Thymus (tissue), 11 donors: ENCODE data around the gene GLTP. TPM values are rescaled to one million over a fixed set of nuclear protein-coding genes. Genes with fewer than 3 reads are reported as not detected.

ENCODE experiments used
- DNase-seq, 9 donors: peaks; one replicate each; pipeline ENCODE4 v3.0.0-alpha.2; 2013; ENCODE audit warnings: low spot score in 9 of 9, low read depth in 6 of 9, missing footprints in 1 of 9
- H3K27ac ChIP-seq, 2 donors: one replicate each; pipeline ENCODE4 v1.5.1; 2013; ENCODE audit warnings: control low read depth in 1 of 2, low read depth in 1 of 2, low read length in 1 of 2, mild to moderate bottlenecking in 1 of 2, moderate library complexity in 1 of 2
- H3K27me3 ChIP-seq, 2 donors: one replicate each; pipeline ENCODE4 v1.5.1; 2013; ENCODE audit warnings: low read length in 1 of 2; ENCODE audit not compliant: control insufficient read depth in 2 of 2, insufficient read depth in 1 of 2
- H3K36me3 ChIP-seq, 2 donors: one replicate each; pipeline ENCODE4 v1.5.1; 2013; ENCODE audit warnings: low read length in 1 of 2, mild to moderate bottlenecking in 1 of 2, moderate library complexity in 1 of 2; ENCODE audit not compliant: control insufficient read depth in 2 of 2, insufficient read depth in 2 of 2
- H3K4me1 ChIP-seq, 2 donors: one replicate each; pipeline ENCODE4 v1.5.1; 2013; ENCODE audit warnings: low read length in 2 of 2; ENCODE audit not compliant: control insufficient read depth in 2 of 2, insufficient read depth in 2 of 2
- H3K4me3 ChIP-seq, 2 donors: one replicate each; pipeline ENCODE4 v1.5.1; 2013; ENCODE audit warnings: low read length in 2 of 2, control low read depth in 1 of 2, mild to moderate bottlenecking in 1 of 2
- H3K9me3 ChIP-seq, 2 donors: one replicate each; pipeline ENCODE4 v1.5.1; 2013; ENCODE audit warnings: low read length in 1 of 2, mild to moderate bottlenecking in 1 of 2; ENCODE audit not compliant: control insufficient read depth in 2 of 2, insufficient read depth in 1 of 2
- WGBS: extraction: QIAGEN DNeasy Blood & Tissue Kit; methylation state at CpG from one replicate; pipeline ENCODE4 v1.1.7; 2013; 5-methylcytosine and 5-hydroxymethylcytosine counted together
- polyA plus RNA-seq: library from polyadenylated mRNA; stranded (reverse); fragments of 200-250 nt; gene quantifications from one replicate; pipeline ENCODE4 v1.2.3, GENCODE V29; 2013
- total RNA-seq: library from RNA; stranded (reverse); fragments of 120-200 nt; gene quantifications from one replicate; pipeline ENCODE4 v1.2.4, GENCODE V29; 2013
- donor health status: healthy.

Gene GLTP
- total and polyA plus RNA-seq, 2 donors = 20.7 to 78.5 TPM

- Histone ChIP-seq H3K36me3 (peaks cover 36 to 47% of the 10 kb centered on the region in 2 donors), H3K9me3 (no peaks in the 10 kb centered on the region)
- WGBS = 98% methylated on average over 17 of the region's 17 CpGs
These were observed 43.3 kb upstream of the GLTP start for GRCh38 chr12:109923481-109924245.

GRCh38 chr12:109923038-109923437, 42.7 kb upstream of the GLTP start:
- H3K4me1 ChIP-seq = no peaks in the 10 kb centered on the region
- no peak for DNase-seq
- H3K4me3 ChIP-seq = no peak overlapping the region
- H3K27ac ChIP-seq = no peak overlapping the region
- H3K36me3 ChIP-seq = peaks cover 35 to 50% of the 10 kb centered on the region in 2 donors
- H3K27me3 ChIP-seq = no peaks in the 10 kb centered on the region
- no peaks in the 10 kb centered on the region for H3K9me3 ChIP-seq
- 98% methylated on average over 5 of the region's 5 CpGs for WGBS

More at GRCh38 chr12:109923481-109924245, 43.3 kb upstream of the GLTP start:
- no peak overlapping the region for H3K27ac ChIP-seq
- H3K4me3 ChIP-seq = no peak overlapping the region
- DNase-seq = no peak
- H3K27me3 ChIP-seq = no peaks in the 10 kb centered on the region
- H3K4me1 ChIP-seq = no peaks in the 10 kb centered on the region

DNA sequence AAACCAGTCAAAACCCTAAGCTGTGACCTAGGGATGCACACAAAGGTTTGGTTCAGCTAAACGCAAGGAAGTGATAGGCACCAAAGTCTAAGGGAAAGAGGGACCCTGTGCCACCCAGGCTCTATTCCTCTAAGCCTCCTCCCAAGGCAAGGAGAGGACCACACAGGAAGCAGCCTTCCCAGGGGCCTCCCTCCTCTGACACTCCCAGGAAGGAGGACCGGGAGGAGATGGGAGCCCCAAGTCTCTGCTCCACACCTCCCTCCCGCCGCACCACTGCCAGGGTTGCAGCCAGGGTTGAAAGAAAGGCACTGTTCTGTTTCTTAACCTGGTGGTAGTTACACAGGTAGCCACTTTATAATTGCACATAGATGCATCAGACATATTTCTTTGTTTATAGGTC, 41.6 kb upstream of the GLTP start:
- no peak overlapping the region for H3K4me3 ChIP-seq
- peaks cover 43 to 60% of the 10 kb centered on the region in 2 donors for H3K36me3 ChIP-seq
- 94% methylated on average over 4 of the region's 4 CpGs for WGBS
- no peak for DNase-seq
- H3K9me3 ChIP-seq = no peaks in the 10 kb centered on the region
- H3K4me1 ChIP-seq = no peaks in the 10 kb centered on the region
- H3K27me3 ChIP-seq = no peaks in the 10 kb centered on the region
- H3K27ac ChIP-seq = no peak overlapping the region

DNA sequence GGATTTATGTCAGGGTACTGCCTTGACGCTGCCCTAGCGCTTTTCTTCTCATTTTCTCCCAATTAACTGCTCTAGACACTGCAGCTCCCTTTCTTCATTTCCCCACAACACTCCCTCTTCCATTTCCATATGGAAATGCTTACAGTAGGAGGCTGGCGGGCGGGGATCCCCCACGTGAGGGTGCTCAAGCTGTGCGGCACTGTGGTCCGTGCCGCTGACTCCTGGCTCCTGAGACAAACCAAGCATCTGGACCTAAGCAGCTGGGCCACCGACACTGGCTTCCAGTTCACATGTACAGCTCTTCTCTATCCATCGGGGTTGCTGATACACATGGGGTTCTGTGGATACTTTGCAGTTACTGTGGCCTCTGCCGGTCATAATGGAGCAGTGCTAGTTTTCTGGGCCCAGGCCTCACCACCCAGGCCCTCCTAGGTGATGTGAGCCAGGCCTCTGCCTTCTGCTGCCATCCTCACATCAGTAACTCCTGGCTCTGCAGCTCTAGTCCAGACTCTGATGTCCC, 40.0 kb upstream of the GLTP start:
- peaks cover 51 to 67% of the 10 kb centered on the region in 2 donors for H3K36me3 ChIP-seq
- no peak for DNase-seq
- no peaks in the 10 kb centered on the region for H3K27me3 ChIP-seq
- no peaks in the 10 kb centered on the region for H3K4me1 ChIP-seq
- no peak overlapping the region for H3K27ac ChIP-seq
- WGBS = 99% methylated on average over 11 of the region's 11 CpGs
- H3K9me3 ChIP-seq = no peaks in the 10 kb centered on the region
- no peak overlapping the region for H3K4me3 ChIP-seq

- H3K4me3 ChIP-seq = no peak overlapping the region
- H3K4me1 ChIP-seq = no peaks in the 10 kb centered on the region
- H3K27me3 ChIP-seq = no peaks in the 10 kb centered on the region
- no peak overlapping the region for H3K27ac ChIP-seq
- peaks cover 59 to 75% of the 10 kb centered on the region in 2 donors for H3K36me3 ChIP-seq
- H3K9me3 ChIP-seq = no peaks in the 10 kb centered on the region
- no peak for DNase-seq
- WGBS = 95% methylated on average over 10 of the region's 10 CpGs
These were observed 39.1 kb upstream of the GLTP start for GRCh38 chr12:109919456-109919855.

- H3K4me3 ChIP-seq = no peak overlapping the region
- peaks cover 72 to 74% of the 10 kb centered on the region in 2 donors for H3K36me3 ChIP-seq
- H3K4me1 ChIP-seq = no peaks in the 10 kb centered on the region
- H3K9me3 ChIP-seq = no peaks in the 10 kb centered on the region
- WGBS = 97% methylated on average over 4 of the region's 4 CpGs
- H3K27me3 ChIP-seq = no peaks in the 10 kb centered on the region
- no peak overlapping the region for H3K27ac ChIP-seq
- DNase-seq = no peak
These were observed 35.7 kb upstream of the GLTP start for GRCh38 chr12:109916045-109916444.

DNA sequence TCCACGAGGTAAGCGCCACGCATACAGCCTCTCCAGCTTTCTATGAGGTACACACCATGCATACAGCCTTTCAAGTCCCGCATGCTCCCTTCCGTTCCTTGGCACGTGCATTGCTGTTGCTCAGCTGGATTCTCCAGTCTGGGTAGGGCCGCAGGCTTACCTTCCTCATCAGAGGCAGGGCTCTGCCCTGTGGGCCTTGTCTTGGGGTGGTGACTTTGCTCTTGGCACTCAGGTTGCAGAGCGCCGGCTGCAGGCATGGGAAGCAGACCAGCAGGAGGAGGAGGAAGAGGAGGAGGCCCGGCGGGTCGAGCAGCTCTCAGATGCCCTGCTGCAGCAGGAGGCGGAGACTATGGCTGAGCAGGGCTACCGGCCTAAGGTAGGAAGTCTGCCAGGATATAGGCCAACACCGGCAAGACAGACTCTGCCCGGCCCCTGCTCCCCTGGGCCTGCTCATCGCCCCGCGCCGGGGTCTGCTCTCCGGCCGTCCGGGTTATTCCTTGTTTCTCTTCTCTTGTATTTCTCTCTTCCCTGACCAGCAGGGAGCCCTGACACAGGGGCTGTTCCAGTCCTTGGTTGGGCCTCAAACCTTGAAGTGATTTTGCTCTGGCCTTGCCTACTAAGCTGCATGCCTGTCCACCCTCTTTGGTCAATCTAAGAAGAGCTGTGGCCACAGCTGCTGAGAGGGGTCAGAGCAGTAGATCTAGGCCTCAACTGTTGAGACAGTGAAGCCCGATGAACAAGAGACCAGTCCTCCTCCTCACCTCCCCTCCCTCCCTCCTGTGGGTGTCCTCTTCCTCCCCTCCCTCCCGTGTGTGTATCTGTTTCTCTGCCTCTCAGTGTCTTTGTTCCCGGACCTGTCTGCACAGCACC, 35.1 kb upstream of the GLTP start:
- H3K27me3 ChIP-seq = no peaks in the 10 kb centered on the region
- H3K36me3 ChIP-seq = peaks cover 73 to 74% of the 10 kb centered on the region in 2 donors
- no peaks in the 10 kb centered on the region for H3K9me3 ChIP-seq
- H3K4me3 ChIP-seq = no peak overlapping the region
- 96% methylated on average over 26 of the region's 26 CpGs for WGBS
- no peaks in the 10 kb centered on the region for H3K4me1 ChIP-seq
- no peak for DNase-seq
- H3K27ac ChIP-seq = no peak overlapping the region

DNA sequence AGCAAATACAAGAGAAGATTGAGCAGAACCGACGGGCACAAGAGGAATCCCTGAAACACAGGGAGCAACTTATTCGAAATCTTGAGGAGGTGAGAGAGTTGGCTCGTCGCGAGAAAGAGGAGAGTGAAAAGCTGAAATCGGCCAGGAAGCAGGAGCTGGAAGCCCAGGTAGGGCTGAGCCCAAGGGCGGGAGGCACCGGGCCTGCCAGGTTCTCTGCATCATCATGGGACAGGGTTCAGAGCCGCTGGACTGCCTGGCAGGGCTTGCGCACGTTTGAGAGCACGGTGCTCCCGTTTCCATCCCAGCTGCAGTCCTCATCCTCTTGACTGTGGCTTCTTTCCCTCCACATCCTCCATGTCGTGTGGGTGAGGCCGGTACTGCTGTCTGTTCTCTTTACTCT, 34.1 kb upstream of the GLTP start:
- Histone ChIP-seq H3K27ac (no peak overlapping the region), H3K4me1 (no peaks in the 10 kb centered on the region), H3K4me3 (no peak overlapping the region), H3K27me3 (no peaks in the 10 kb centered on the region), H3K9me3 (no peaks in the 10 kb centered on the region), H3K36me3 (peaks cover 69 to 73% of the 10 kb centered on the region in 2 donors)
- WGBS = 98% methylated on average over 16 of the region's 16 CpGs
- DNase-seq = no peak

DNA sequence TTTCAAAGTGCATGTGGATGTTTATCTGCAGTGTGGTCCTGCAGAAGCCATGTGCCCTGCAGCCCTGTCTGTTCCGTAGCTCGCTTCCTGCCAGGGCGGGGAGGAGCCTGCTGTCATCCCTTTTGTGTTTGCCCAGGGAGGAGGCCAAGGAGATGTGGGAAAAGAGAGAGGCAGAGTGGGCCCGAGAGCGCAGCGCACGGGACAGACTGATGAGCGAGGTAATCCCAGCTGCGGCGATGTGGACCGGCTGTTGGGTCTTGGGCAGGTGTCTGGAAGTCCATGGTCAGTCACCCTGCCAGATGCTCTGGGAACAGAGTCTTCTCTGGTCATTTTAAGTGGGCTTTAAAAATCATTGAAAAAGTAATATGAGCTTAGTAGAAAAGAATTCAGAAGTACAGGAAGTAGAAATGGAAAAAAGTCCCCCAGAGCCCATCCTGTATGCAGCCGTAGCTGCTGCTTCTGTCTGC, 32.5 kb upstream of the GLTP start:
- Histone ChIP-seq H3K4me3 (no peak overlapping the region), H3K36me3 (peaks cover 74 to 76% of the 10 kb centered on the region in 2 donors), H3K27ac (no peak overlapping the region), H3K27me3 (no peaks in the 10 kb centered on the region), H3K9me3 (no peaks in the 10 kb centered on the region), H3K4me1 (no peaks in the 10 kb centered on the region)
- 97% methylated on average over 12 of the region's 12 CpGs for WGBS
- DNase-seq = no peak
